SK-N-SH treated with all-trans-retinoic acid at 6 μM for 48 hours (cell line): Measurements from ENCODE around the gene DNAJC3.

Source experiments
- ATAC-seq: fragments of 200-7000 bp; cut with Tn5 transposase; 3 replicates; pipeline ENCODE4 v1.9.1; 2020; ENCODE audit warnings: mild to moderate bottlenecking, moderate library complexity
- ARNTL ChIP-seq: fragments of 450-650 bp; formaldehyde crosslinking; IDR thresholded peaks from 2 replicates; pipeline ENCODE4 v1.5.0; 2020; ENCODE audit warnings: low read depth, mild to moderate bottlenecking, moderate library complexity, borderline replicate concordance
- BACH2 ChIP-seq: fragments of 250-450 bp; sonication (Bioruptor Pico); IDR thresholded peaks from 2 replicates; pipeline ENCODE4 v1.9.0; 2021; ENCODE audit warnings: mild to moderate bottlenecking, borderline replicate concordance
- CSDC2 ChIP-seq: fragments of 250-450 bp; sonication (Bioruptor Pico); IDR thresholded peaks from 2 replicates; pipeline ENCODE4 v1.5.0; 2020; ENCODE audit warnings: mild to moderate bottlenecking, moderate library complexity
- ESRRG ChIP-seq: fragments of 250-450 bp; sonication (Bioruptor Pico); IDR thresholded peaks from 2 replicates; pipeline ENCODE4 v1.6.1; 2021; ENCODE audit warnings: mild to moderate bottlenecking
- GLIS3 ChIP-seq: fragments of 250-450 bp; sonication (Bioruptor Pico); IDR thresholded peaks from 2 replicates; pipeline ENCODE4 v1.5.0; 2020; ENCODE audit warnings: mild to moderate bottlenecking, moderate library complexity
- ISL1 ChIP-seq: fragments of 250-450 bp; sonication (Bioruptor Pico); IDR thresholded peaks from 2 replicates; pipeline ENCODE4 v2.1.2; 2022; ENCODE audit warnings: mild to moderate bottlenecking, moderate library complexity
- PPARA ChIP-seq: fragments of 250-450 bp; sonication (Bioruptor Pico); IDR thresholded peaks from 2 replicates; pipeline ENCODE4 v1.5.0; 2020; ENCODE audit warnings: mild to moderate bottlenecking, borderline replicate concordance
- RARB ChIP-seq: fragments of 250-450 bp; sonication (Bioruptor Pico); IDR thresholded peaks from 2 replicates; pipeline ENCODE4 v1.8.0; 2021; ENCODE audit warnings: mild to moderate bottlenecking, moderate library complexity
- SNAI2 ChIP-seq: fragments of 250-450 bp; sonication (Bioruptor Pico); IDR thresholded peaks from 2 replicates; pipeline ENCODE4 v1.5.0; 2020; ENCODE audit warnings: mild to moderate bottlenecking, moderate library complexity
- TCF4 ChIP-seq: fragments of 250-450 bp; sonication (Bioruptor Pico); IDR thresholded peaks from 2 replicates; pipeline ENCODE4 v1.8.0; 2021; ENCODE audit warnings: mild to moderate bottlenecking, moderate library complexity, borderline replicate concordance
- TOX ChIP-seq: fragments of 250-450 bp; sonication (Bioruptor Pico); IDR thresholded peaks from 2 replicates; pipeline ENCODE4 v1.8.0; 2021; ENCODE audit warnings: mild to moderate bottlenecking, moderate library complexity, borderline replicate concordance
- ZC3H10 ChIP-seq: fragments of 250-450 bp; sonication (Bioruptor Pico); IDR thresholded peaks from 2 replicates; pipeline ENCODE4 v1.5.1; 2021; ENCODE audit warnings: mild to moderate bottlenecking, moderate library complexity
- ZFP3 ChIP-seq: fragments of 250-450 bp; sonication (Bioruptor Pico); IDR thresholded peaks from 2 replicates; pipeline ENCODE4 v1.5.0; 2020; ENCODE audit warnings: mild to moderate bottlenecking, moderate library complexity
- ZFP30 ChIP-seq: fragments of 450-650 bp; formaldehyde crosslinking; IDR thresholded peaks from 2 replicates; pipeline ENCODE4 v1.5.0; 2022; ENCODE audit warnings: mild to moderate bottlenecking, moderate library complexity
- ZNF565 ChIP-seq: fragments of 450-650 bp; formaldehyde crosslinking; conservative IDR thresholded peaks from 2 replicates; pipeline ENCODE4 v1.5.0; 2020; ENCODE audit warnings: low read depth, mild to moderate bottlenecking, moderate library complexity
- ZNF70 ChIP-seq: fragments of 450-650 bp; formaldehyde crosslinking; IDR thresholded peaks from 2 replicates; pipeline ENCODE4 v1.5.0; 2020; ENCODE audit warnings: mild to moderate bottlenecking, moderate library complexity
- ZNF8 ChIP-seq: fragments of 450-650 bp; formaldehyde crosslinking; IDR thresholded peaks from 2 replicates; pipeline ENCODE4 v1.5.0; 2020; ENCODE audit warnings: mild to moderate bottlenecking, moderate library complexity
- TF ChIP-seq, protein P1 (sequence below): fragments of 250-450 bp; sonication (Bioruptor Pico); IDR thresholded peaks from 2 replicates; pipeline ENCODE4 v1.8.0; 2020; ENCODE audit warnings: mild to moderate bottlenecking, moderate library complexity, borderline replicate concordance
- TF ChIP-seq, protein P2 (sequence below): fragments of 250-450 bp; sonication (Bioruptor Pico); IDR thresholded peaks from 2 replicates; pipeline ENCODE4 v1.8.0; 2021; ENCODE audit warnings: low read depth, mild to moderate bottlenecking, moderate library complexity, borderline replicate concordance
- TF ChIP-seq, protein P3 (sequence below): fragments of 250-450 bp; sonication (Bioruptor Pico); IDR thresholded peaks from 2 replicates; pipeline ENCODE4 v1.5.1; 2021; ENCODE audit warnings: mild to moderate bottlenecking, moderate library complexity
- TF ChIP-seq, protein P4 (sequence below): fragments of 250-450 bp; sonication (Bioruptor Pico); IDR thresholded peaks from 2 replicates; pipeline ENCODE4 v1.5.1; 2020; ENCODE audit warnings: low read depth, mild to moderate bottlenecking, moderate library complexity
- TF ChIP-seq, protein P5 (sequence below): fragments of 250-450 bp; sonication (Bioruptor Pico); IDR thresholded peaks from 2 replicates; pipeline ENCODE4 v1.5.0; 2020; ENCODE audit warnings: mild to moderate bottlenecking, moderate library complexity

The DNAJC3 gene

DNA sequence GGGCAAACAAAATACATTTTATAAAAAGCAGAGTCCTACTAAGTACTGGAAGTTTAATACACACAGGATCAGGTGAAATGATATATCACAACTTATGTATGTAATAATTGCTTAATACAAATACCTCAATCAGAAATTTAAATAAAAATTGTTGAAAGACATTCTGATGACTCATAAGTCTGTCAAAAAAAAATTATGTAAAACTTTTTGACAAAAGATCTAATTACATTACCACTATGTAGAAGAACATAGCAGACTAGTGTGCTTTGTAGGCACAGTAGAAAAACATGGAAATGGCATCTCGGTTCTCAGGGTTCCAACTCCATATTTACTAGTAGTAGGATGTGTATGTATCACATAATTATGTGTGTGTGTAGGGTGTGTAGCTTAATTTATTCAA, 156.2 kb downstream of the DNAJC3 start:
- TF ChIP-seq GLIS3 (CRISPR knock-in tag) (no peak), SNAI2 (no peak), BACH2 (CRISPR knock-in tag) (no peak), ESRRG (CRISPR knock-in tag) (no peak), ZNF8 (CRISPR knock-in tag) (no peak), ZC3H10 (CRISPR knock-in tag) (no peak), TOX (CRISPR knock-in tag) (no peak), ZFP30 (CRISPR knock-in tag) (no peak), ARNTL (no peak), TCF4 (CRISPR knock-in tag) (no peak), CSDC2 (CRISPR knock-in tag) (no peak), ZNF565 (CRISPR knock-in tag) (no peak)
- TF ChIP-seq, protein P1, sequence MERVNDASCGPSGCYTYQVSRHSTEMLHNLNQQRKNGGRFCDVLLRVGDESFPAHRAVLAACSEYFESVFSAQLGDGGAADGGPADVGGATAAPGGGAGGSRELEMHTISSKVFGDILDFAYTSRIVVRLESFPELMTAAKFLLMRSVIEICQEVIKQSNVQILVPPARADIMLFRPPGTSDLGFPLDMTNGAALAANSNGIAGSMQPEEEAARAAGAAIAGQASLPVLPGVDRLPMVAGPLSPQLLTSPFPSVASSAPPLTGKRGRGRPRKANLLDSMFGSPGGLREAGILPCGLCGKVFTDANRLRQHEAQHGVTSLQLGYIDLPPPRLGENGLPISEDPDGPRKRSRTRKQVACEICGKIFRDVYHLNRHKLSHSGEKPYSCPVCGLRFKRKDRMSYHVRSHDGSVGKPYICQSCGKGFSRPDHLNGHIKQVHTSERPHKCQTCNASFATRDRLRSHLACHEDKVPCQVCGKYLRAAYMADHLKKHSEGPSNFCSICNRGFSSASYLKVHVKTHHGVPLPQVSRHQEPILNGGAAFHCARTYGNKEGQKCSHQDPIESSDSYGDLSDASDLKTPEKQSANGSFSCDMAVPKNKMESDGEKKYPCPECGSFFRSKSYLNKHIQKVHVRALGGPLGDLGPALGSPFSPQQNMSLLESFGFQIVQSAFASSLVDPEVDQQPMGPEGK (CRISPR knock-in tag), result no peak
- TF ChIP-seq, protein P2, sequence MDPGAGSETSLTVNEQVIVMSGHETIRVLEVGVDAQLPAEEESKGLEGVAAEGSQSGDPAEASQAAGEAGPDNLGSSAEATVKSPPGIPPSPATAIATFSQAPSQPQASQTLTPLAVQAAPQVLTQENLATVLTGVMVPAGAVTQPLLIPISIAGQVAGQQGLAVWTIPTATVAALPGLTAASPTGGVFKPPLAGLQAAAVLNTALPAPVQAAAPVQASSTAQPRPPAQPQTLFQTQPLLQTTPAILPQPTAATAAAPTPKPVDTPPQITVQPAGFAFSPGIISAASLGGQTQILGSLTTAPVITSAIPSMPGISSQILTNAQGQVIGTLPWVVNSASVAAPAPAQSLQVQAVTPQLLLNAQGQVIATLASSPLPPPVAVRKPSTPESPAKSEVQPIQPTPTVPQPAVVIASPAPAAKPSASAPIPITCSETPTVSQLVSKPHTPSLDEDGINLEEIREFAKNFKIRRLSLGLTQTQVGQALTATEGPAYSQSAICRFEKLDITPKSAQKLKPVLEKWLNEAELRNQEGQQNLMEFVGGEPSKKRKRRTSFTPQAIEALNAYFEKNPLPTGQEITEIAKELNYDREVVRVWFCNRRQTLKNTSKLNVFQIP (CRISPR knock-in tag), result no peak
- TF ChIP-seq, protein P3, sequence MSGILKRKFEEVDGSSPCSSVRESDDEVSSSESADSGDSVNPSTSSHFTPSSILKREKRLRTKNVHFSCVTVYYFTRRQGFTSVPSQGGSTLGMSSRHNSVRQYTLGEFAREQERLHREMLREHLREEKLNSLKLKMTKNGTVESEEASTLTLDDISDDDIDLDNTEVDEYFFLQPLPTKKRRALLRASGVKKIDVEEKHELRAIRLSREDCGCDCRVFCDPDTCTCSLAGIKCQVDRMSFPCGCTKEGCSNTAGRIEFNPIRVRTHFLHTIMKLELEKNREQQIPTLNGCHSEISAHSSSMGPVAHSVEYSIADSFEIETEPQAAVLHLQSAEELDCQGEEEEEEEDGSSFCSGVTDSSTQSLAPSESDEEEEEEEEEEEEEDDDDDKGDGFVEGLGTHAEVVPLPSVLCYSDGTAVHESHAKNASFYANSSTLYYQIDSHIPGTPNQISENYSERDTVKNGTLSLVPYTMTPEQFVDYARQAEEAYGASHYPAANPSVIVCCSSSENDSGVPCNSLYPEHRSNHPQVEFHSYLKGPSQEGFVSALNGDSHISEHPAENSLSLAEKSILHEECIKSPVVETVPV (CRISPR knock-in tag), result no peak
- TF ChIP-seq, protein P4, sequence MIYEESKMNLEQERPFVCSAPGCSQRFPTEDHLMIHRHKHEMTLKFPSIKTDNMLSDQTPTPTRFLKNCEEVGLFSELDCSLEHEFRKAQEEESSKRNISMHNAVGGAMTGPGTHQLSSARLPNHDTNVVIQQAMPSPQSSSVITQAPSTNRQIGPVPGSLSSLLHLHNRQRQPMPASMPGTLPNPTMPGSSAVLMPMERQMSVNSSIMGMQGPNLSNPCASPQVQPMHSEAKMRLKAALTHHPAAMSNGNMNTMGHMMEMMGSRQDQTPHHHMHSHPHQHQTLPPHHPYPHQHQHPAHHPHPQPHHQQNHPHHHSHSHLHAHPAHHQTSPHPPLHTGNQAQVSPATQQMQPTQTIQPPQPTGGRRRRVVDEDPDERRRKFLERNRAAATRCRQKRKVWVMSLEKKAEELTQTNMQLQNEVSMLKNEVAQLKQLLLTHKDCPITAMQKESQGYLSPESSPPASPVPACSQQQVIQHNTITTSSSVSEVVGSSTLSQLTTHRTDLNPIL (CRISPR knock-in tag), result no peak
- TF ChIP-seq, all 23 proteins: peak for 0
- ATAC-seq, result peak; percentile 39; the same call in 2 of the 3 replicates

DNA sequence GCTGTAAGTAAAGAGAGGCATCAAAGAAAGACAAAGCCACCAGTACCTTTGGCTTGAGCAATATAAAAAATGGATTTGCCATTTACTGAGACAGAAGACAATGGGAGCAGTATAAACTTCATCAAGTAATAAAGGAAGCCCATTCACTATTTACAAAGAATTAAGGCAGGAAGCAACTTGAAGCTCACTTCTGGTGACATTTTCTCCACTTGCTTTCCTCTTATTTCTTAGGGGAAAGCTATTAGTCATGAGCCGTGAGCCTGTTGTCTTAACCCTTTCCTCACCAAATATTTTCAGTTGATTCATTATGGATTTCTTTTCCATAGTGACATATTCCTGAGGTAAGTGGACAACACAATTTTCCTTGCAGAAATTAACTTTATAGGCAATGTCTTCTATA, 156.8 kb downstream of the DNAJC3 start:
- ATAC-seq, result peak; percentile 39; the same call in 2 of the 3 replicates

More for the DNA sequence above, 156.8 kb downstream of the DNAJC3 start:
- TF ChIP-seq ZNF8 (CRISPR knock-in tag) (no peak), ZFP30 (CRISPR knock-in tag) (no peak), ZNF70 (CRISPR knock-in tag) (no peak), SNAI2 (no peak), ISL1 (no peak), ARNTL (no peak), PPARA (no peak), TCF4 (CRISPR knock-in tag) (no peak), ZFP3 (CRISPR knock-in tag) (no peak), ESRRG (CRISPR knock-in tag) (no peak), TOX (CRISPR knock-in tag) (no peak), ZC3H10 (CRISPR knock-in tag) (no peak), RARB (CRISPR knock-in tag) (no peak), BACH2 (CRISPR knock-in tag) (no peak)
- TF ChIP-seq, protein P2 (CRISPR knock-in tag), result no peak
- TF ChIP-seq, protein P5, sequence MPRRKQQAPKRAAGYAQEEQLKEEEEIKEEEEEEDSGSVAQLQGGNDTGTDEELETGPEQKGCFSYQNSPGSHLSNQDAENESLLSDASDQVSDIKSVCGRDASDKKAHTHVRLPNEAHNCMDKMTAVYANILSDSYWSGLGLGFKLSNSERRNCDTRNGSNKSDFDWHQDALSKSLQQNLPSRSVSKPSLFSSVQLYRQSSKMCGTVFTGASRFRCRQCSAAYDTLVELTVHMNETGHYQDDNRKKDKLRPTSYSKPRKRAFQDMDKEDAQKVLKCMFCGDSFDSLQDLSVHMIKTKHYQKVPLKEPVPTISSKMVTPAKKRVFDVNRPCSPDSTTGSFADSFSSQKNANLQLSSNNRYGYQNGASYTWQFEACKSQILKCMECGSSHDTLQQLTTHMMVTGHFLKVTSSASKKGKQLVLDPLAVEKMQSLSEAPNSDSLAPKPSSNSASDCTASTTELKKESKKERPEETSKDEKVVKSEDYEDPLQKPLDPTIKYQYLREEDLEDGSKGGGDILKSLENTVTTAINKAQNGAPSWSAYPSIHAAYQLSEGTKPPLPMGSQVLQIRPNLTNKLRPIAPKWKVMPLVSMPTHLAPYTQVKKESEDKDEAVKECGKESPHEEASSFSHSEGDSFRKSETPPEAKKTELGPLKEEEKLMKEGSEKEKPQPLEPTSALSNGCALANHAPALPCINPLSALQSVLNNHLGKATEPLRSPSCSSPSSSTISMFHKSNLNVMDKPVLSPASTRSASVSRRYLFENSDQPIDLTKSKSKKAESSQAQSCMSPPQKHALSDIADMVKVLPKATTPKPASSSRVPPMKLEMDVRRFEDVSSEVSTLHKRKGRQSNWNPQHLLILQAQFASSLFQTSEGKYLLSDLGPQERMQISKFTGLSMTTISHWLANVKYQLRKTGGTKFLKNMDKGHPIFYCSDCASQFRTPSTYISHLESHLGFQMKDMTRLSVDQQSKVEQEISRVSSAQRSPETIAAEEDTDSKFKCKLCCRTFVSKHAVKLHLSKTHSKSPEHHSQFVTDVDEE (CRISPR knock-in tag), result no peak
- TF ChIP-seq, protein P3 (CRISPR knock-in tag), result no peak
- TF ChIP-seq, protein P4 (CRISPR knock-in tag), result no peak
